CMK (cell line): ENCODE measurements around the gene ZMIZ2.
"Not testable (repeated sequence)": the region's sequence is repeated elsewhere in the genome, so short reads cannot be mapped to it uniquely, and the experiment has no call there.

Experiments used
- DNase-seq: peaks from one replicate; pipeline ENCODE4 v3.0.0-alpha.2; 2010; ENCODE audit warnings: low read depth

The ZMIZ2 gene

GRCh38 chr7:44748045-44748947, at the start of gene ZMIZ2:
Gene ZMIZ2 (plus strand): TSS chr7:44748847. CDS start chr7:44756250, 7,403 bp downstream.
- peak; percentile 40 for DNase-seq

- not testable (repeated sequence) for DNase-seq
Observed at GRCh38 chr7:44699598-44699997, 49.0 kb upstream of the ZMIZ2 start.

GRCh38 chr7:44700322-44700721, 48.3 kb upstream of the ZMIZ2 start:
- no peak for DNase-seq

- DNase-seq, result not testable (repeated sequence)
Observed at GRCh38 chr7:44703391-44703790, 45.3 kb upstream of the ZMIZ2 start.

GRCh38 chr7:44703921-44704320, 44.7 kb upstream of the ZMIZ2 start:
- no peak for DNase-seq

- no peak for DNase-seq
Observed at GRCh38 chr7:44705434-44705833, 43.2 kb upstream of the ZMIZ2 start.

GRCh38 chr7:44706788-44707557, 41.7 kb upstream of the ZMIZ2 start:
- DNase-seq, result no peak

GRCh38 chr7:44707558-44708230, 41.0 kb upstream of the ZMIZ2 start:
- no peak for DNase-seq

- no peak for DNase-seq
Observed at GRCh38 chr7:44709011-44709915, 39.4 kb upstream of the ZMIZ2 start.

- DNase-seq, result no peak
Observed at GRCh38 chr7:44709945-44710596, 38.6 kb upstream of the ZMIZ2 start.

- no peak for DNase-seq
Observed at GRCh38 chr7:44711528-44711927, 37.1 kb upstream of the ZMIZ2 start.

- DNase-seq, result no peak
Observed at GRCh38 chr7:44712012-44712411, 36.6 kb upstream of the ZMIZ2 start.

- DNase-seq, result no peak
Observed at GRCh38 chr7:44713141-44713540, 35.5 kb upstream of the ZMIZ2 start.

GRCh38 chr7:44713680-44714335, 34.8 kb upstream of the ZMIZ2 start:
- no peak for DNase-seq

GRCh38 chr7:44716205-44716604, 32.4 kb upstream of the ZMIZ2 start:
- DNase-seq, result no peak

GRCh38 chr7:44720301-44720700, 28.3 kb upstream of the ZMIZ2 start:
- DNase-seq, result no peak

GRCh38 chr7:44724276-44724675, 24.4 kb upstream of the ZMIZ2 start:
- no peak for DNase-seq

- not testable (repeated sequence) for DNase-seq
Observed at GRCh38 chr7:44726250-44726649, 22.4 kb upstream of the ZMIZ2 start.

- no peak for DNase-seq
Observed at GRCh38 chr7:44727158-44727936, 21.3 kb upstream of the ZMIZ2 start.

GRCh38 chr7:44727937-44728262, 20.7 kb upstream of the ZMIZ2 start:
- no peak for DNase-seq
